GM12874 (cell line): Measurements from ENCODE around the gene CABP4.

ENCODE experiments used
- TF ChIP-seq, protein P1 (sequence below): IDR thresholded peaks from 2 replicates; pipeline ENCODE4 v1.5.1; 2011; ENCODE audit warnings: low read depth, mild to moderate bottlenecking, control low read depth, low read length, moderate library complexity; ENCODE audit not compliant: insufficient read depth

Gene CABP4

GRCh38 chr11:67456068-67456705, 1.0 kb downstream of the CABP4 start:
- TF ChIP-seq, protein P1, sequence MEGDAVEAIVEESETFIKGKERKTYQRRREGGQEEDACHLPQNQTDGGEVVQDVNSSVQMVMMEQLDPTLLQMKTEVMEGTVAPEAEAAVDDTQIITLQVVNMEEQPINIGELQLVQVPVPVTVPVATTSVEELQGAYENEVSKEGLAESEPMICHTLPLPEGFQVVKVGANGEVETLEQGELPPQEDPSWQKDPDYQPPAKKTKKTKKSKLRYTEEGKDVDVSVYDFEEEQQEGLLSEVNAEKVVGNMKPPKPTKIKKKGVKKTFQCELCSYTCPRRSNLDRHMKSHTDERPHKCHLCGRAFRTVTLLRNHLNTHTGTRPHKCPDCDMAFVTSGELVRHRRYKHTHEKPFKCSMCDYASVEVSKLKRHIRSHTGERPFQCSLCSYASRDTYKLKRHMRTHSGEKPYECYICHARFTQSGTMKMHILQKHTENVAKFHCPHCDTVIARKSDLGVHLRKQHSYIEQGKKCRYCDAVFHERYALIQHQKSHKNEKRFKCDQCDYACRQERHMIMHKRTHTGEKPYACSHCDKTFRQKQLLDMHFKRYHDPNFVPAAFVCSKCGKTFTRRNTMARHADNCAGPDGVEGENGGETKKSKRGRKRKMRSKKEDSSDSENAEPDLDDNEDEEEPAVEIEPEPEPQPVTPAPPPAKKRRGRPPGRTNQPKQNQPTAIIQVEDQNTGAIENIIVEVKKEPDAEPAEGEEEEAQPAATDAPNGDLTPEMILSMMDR = no peak

- TF ChIP-seq, protein P1 = no peak
These were observed 2.3 kb downstream of the CABP4 start for GRCh38 chr11:67457453-67457852.

GRCh38 chr11:67458266-67458665, 3.1 kb downstream of the CABP4 start:
- TF ChIP-seq, protein P1 = no peak

DNA sequence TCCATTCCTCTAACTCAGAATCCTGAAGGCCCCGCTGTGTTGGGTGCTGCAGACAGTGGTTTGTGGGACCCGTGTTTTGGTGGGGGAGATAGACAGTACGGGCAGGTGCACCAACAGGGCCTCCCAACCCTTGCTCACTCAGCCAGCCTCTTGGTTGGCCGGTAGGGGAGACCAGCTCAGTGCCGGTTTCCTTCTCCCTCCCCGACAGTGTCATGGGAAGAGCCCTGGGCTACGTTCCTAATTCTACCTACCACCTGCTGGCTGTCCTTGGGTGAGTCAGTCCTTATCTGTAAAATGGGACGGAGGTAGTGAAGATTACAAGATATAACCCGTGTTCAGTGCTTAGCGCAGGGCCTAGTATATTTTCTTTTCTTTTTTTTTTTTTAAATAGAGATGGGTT, 8.0 kb downstream of the CABP4 start:
- TF ChIP-seq, protein P1 = no peak

DNA sequence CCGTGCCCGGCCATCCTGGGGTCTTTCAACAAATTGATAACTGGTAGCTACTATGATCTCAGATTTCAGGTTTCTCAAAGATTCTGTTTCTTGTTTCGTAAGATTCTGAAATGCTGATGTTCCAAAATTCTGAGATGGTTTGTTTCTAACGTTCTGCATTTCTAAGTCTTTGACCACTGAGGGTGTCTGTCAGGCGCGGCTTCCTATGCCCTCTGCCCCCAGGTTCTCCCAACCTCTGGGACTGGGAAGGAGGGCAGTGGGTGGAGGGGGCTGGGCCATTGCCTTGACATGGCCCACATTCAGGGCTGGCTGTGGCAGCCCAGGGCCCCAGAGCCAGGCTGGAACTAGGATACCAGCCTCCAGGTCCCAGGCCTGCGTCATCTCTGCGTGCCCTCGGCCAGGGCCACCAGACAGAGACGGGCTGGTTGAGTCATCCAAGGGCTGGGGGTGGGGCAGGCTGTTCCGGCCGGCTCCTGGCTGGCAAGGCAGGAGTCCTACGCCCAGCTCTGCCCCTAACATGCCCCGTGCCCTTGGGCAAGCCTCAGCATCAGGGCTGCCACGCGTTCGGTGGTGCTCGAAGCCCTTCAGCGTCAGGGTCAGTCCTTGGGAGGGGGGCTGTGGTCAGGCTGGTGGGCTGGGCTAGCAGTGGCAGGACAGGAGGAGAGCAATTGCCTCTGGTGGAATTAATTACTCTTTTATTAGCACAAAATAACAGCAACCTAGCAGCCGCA, 8.7 kb downstream of the CABP4 start:
- TF ChIP-seq, protein P1 = no peak

GRCh38 chr11:67464411-67465188, 9.4 kb downstream of the CABP4 start:
- TF ChIP-seq, protein P1 = no peak

DNA sequence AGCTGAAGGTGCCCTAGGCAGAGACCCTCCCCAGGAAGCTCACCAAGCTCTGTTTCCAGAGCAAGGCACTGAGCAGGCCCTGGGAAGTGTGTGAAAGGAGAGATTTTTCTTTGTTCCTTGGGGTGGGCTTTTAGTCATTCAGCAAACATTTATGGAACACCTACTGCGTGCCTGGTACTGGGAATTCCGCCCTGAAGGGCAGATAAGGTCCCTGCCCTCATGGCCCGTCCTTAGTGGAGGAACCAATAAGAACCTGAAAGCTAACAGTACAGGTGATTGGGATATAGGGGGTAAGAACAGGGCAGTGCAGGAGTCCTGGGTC, 10.0 kb downstream of the CABP4 start:
- TF ChIP-seq, protein P1 = no peak
